GM19043 (cell line): ENCODE data around the gene GALNT2.

Experiments
- ATAC-seq: cut with Tn5 transposase; IDR thresholded peaks from one replicate; pipeline ENCODE4 v1.9.1; 2021; ENCODE audit warnings: low read depth; ENCODE audit not compliant: unreplicated experiment

Gene GALNT2

DNA sequence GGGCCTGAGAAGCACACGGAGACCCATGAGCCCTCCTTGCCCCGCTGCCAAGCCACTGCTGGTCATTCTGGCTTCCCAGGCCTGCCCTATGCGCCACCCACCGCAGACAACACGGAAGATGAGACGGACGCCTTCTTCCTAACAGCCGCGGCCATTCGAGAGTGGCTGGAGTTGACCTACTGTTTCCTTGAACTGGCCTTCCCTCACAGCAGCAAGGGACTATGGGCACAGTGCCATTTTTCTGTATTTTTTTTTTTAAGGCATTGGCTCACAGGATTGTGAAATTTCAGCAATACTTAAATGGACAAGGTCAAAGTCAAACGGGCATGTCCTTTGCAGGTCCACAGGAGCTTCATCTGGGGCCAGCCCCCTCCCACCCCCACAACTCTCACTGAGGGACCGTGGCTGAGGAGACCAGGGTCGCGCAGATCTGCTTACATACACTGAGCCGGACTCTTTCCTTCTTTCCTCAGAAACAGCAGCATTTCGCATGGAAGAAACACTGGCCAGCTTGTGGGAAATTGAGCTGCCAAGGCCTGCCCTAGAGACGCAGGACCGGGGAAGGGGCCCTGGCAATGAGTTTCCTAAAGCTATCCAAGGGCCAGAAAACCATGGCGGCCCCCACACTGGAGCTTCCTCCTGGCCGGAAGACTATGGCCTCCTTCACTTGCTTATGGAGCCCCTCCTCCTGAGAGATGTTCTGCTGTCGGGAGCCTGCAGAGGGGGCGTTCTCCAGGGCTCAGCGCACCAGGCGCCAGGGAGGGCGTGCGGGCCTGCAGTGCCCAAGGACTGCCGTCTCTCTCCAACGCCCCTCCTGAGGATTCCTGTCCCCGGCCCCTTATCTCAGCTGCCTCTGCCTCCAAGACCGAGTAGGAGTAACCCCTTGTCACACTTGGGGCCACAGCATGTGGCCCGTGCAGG is 260.2 kb downstream of the GALNT2 start:
- no peak for ATAC-seq

DNA sequence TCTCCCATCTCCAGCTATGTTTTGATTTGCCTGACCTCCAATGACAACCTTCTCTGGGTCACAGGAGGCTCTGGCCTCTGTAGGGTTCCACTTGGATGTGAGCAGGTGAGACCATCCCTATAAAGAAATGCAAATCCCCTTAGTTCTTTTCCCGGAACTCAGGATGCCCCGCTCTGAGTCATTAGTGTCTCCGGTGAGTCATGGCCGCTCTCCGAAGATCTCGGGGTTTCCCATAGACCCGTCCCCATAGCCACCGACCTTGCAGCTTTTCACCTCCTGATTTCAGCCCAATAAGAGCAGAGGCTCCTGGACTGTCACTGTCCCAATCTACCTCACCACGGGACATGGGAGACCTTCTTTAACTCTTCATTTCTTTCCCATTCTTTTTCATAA is 260.9 kb downstream of the GALNT2 start:
- no peak for ATAC-seq

DNA sequence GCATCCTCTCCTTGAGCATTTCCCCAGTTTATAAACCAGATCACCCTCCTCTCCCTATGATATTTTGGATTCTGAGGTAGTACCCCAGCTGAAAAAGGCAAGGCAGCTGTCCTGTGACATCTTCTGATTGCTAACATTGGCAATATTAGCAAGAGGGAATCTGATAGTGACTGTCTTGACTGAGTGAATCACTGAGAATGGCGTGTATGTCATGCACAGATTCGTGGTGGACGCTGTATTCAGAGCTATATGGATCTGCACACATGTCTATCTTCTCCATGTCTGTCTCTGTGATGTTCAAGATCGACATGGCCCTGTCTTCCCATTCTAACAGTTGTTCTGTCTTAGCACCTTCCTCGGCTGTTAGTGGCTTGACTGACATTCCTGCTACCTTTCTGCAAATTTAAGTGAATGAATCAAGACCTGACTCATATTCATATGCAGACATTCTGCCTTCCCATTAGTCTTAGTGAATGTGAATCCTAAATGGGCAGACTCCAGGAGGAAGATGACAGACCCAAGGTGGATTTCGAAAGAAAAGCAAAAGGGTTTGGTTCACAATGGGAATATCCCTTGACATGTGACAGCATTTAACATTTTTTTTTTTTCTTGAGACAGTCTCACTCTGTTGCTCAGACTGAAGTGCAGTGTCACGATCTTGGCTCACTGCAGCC is 261.4 kb downstream of the GALNT2 start:
- ATAC-seq: no peak

DNA sequence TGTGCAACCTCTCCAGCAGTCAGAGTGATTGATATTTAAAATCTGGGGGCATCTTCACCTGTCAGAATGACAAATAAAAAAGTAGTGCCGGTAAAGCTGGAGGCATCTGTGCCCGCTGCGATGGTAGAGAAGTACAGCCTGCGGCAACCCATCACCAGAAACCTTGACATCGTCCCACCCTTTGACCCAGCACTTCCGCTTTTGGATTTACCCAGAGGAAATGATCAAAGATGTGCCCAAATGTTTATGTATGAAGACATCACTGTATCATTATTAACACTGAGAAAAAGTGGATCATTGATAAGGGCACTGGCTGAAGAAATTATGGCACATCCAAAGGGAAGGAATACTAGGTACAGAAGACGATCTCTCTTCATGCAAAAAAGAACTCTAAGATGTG is 263.1 kb downstream of the GALNT2 start:
- ATAC-seq: no peak
